IPS-20b (cell line): ENCODE measurements around the gene EML4.

Experiments used
- H3K27ac ChIP-seq: one replicate; pipeline ENCODE4 v1.5.1; 2013; ENCODE audit warnings: low read length
- H3K27me3 ChIP-seq: 2 replicates; pipeline ENCODE4 v1.6.1; 2013; ENCODE audit warnings: mild to moderate bottlenecking, low read length, inconsistent platforms; ENCODE audit not compliant: insufficient read depth
- H3K36me3 ChIP-seq: 2 replicates; pipeline ENCODE4 v1.6.1; 2013; ENCODE audit warnings: low read depth, mild to moderate bottlenecking, inconsistent platforms, low read length, moderate library complexity; ENCODE audit not compliant: insufficient read depth
- H3K4me1 ChIP-seq: 2 replicates; pipeline ENCODE4 v1.6.1; 2013; ENCODE audit warnings: mild to moderate bottlenecking, control low read depth, inconsistent platforms, low read length, moderate library complexity; ENCODE audit not compliant: insufficient read depth
- H3K4me3 ChIP-seq: 2 replicates; pipeline ENCODE4 v1.5.1; 2013; ENCODE audit warnings: mild to moderate bottlenecking, low read length, inconsistent platforms
- H3K9ac ChIP-seq: 2 replicates; pipeline ENCODE4 v1.6.1; 2013; ENCODE audit warnings: low read depth, mild to moderate bottlenecking, inconsistent platforms, low read length, moderate library complexity
- H3K9me3 ChIP-seq: 2 replicates; pipeline ENCODE4 v1.6.1; 2013; ENCODE audit warnings: mild to moderate bottlenecking, low read depth, low read length, inconsistent platforms; ENCODE audit not compliant: insufficient read depth

The EML4 gene

DNA sequence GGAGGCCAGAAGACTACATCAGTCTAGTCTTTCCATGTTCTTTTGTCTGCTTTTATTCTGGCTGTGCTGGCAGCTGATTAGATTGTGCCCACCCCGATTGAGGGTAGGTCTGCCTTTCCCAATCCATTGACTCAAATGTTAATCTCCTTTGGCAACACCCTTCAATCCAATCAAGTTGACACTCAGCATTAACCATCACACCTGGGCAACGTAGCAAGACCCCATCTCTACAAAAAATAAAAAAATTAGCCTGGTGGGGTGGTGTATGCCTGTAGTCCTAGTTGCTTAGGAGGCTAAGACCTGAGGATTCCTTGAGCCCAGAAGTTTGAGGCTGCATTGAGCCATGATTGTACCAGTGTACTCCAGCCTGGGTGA, 33.5 kb downstream of the EML4 start:
- Histone ChIP-seq H3K4me3 (no peak overlapping the region), H3K4me1 (0 out of 2 replicates have a peak, but pooled peaks cover 4% of the 10 kb centered on the region), H3K27ac (no peak overlapping the region), H3K36me3 (no peaks in the 10 kb centered on the region), H3K9me3 (no peaks in the 10 kb centered on the region), H3K9ac (no peak overlapping the region), H3K27me3 (no peaks in the 10 kb centered on the region)

DNA sequence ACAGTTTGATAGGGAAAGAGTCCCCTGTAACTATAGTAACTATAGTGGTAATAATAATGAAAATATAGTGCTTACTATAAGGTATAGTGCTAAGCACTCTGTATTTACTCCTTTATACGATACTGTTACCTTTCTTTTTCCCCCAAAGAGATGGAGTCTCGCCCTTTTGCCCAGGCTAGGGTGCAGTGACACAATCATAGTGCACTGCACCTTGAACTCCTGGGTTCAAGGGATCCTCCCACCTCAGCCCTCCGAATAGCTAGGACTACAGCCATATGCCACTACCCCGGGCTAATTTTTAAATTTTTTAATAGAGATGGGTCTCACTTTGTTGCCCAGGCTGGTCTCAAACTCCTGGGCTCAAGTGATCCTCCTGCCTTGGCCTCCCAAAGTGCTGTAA, 34.6 kb downstream of the EML4 start:
- Histone ChIP-seq H3K9me3 (no peaks in the 10 kb centered on the region), H3K27ac (no peak overlapping the region), H3K4me3 (no peak overlapping the region), H3K27me3 (no peaks in the 10 kb centered on the region), H3K4me1 (0 out of 2 replicates have a peak, but pooled peaks cover 4% of the 10 kb centered on the region), H3K36me3 (no peaks in the 10 kb centered on the region), H3K9ac (no peak overlapping the region)

DNA sequence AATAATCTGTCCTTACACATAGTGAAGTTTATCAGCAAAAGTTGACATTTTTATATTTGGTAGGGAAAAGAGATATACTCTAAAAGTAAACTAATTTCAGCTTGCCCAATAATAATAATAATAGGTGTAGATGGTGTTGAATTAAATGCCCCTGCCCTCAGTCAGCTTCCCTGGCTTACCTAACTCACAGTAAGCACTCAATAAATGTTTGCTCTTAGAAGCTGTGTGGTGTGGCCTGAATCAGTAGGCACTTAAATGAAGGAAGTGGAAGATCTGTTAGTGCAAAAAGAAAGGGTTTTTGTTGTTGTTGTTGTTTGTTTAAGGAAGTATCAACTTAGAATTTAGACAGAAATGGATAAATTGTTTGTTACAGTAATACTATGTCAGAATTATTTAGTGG, 36.2 kb downstream of the EML4 start:
- Histone ChIP-seq H3K27me3 (no peaks in the 10 kb centered on the region), H3K9ac (no peak overlapping the region), H3K4me3 (no peak overlapping the region), H3K4me1 (0 out of 2 replicates have a peak, but pooled peaks cover 4% of the 10 kb centered on the region), H3K27ac (no peak overlapping the region), H3K36me3 (no peaks in the 10 kb centered on the region), H3K9me3 (no peaks in the 10 kb centered on the region)

DNA sequence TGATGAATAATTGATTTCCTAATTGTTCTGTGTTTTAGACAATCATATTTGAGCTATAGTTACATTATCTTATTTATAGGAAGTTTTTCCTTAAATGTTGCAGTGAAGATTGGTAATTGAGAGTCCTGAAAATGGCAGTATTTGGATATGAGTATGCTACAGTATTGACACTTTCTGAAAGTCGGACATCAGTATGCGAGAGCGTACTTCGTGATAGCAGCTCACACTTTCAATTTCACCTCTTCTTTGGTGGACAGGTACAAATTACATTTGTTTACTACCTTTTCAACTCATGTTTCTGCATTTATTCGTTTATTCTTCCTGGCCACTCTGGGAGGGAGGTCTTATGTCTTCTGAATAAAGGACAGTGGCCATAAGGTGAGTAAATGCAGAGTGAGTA, 38.7 kb downstream of the EML4 start:
- Histone ChIP-seq H3K27me3 (no peaks in the 10 kb centered on the region), H3K9me3 (no peaks in the 10 kb centered on the region), H3K9ac (no peak overlapping the region), H3K4me1 (peaks cover 6% of the 10 kb centered on the region; the same call in 1 of the 2 replicates), H3K27ac (no peak overlapping the region), H3K4me3 (no peak overlapping the region), H3K36me3 (no peaks in the 10 kb centered on the region)

DNA sequence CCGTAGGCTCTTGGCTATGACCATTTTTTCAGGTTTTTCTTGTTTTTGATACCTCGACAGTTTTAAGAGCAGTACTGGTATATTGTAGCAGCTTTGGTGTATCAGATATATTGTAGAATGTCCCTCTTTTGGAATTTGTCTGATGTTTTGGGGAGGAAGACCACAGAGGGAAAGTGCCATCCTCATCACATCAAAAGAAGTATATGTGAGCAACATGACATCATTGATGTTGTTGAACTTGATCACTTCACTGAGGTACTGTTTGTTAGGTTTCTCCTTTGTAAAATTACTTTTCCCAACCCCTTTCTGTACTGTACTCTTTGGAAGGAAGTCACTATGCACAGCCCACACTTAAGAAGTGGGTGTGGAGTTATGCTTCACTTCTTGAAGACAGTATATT, 41.0 kb downstream of the EML4 start:
- Histone ChIP-seq H3K9ac (no peak overlapping the region), H3K36me3 (no peaks in the 10 kb centered on the region), H3K4me1 (peaks cover 6% of the 10 kb centered on the region; the same call in 1 of the 2 replicates), H3K27ac (no peak overlapping the region), H3K27me3 (no peaks in the 10 kb centered on the region), H3K9me3 (no peaks in the 10 kb centered on the region), H3K4me3 (no peak overlapping the region)

DNA sequence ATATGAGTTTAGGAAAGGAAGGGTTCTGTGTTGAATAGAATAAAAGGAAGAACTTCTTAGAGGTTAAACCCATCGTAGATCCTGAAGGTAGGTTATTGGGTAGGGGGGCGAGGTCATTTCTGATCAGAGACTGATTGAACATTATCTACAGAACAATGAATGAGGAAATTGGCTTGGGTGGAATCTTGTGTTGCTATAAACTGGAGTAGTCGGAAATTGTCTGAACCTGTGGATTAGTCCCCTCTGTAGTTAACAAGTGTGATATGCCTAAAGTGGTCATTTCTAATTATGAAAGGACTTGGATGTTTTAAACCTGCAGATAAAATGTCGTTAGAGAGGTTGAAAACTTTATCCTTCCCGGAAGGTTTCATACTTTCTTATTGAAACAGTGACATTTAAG, 42.1 kb downstream of the EML4 start:
- Histone ChIP-seq H3K27ac (no peak overlapping the region), H3K4me3 (no peak overlapping the region), H3K9ac (no peak overlapping the region), H3K36me3 (no peaks in the 10 kb centered on the region), H3K9me3 (no peaks in the 10 kb centered on the region), H3K4me1 (peaks cover 6% of the 10 kb centered on the region; the same call in 1 of the 2 replicates), H3K27me3 (no peaks in the 10 kb centered on the region)

DNA sequence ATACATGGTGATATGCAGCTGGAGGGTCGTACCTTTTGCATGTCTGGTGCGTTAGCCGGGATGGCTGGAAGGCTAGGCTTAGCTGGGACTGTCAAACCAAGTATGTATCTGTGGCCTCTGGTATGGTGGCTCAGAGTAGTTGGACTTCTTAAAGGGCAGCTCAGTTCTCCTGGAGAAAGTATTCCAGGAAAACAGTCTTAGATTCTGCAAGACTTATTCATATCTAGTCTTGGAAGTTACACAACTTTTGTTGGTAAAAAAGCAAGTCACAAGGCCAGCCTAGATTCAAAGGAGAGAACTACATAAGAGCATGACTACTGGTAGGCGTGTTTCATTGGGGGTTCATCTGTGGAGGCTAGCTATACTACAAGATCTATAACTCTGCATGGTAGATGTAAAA, 45.5 kb downstream of the EML4 start:
- no peaks in the 10 kb centered on the region for H3K36me3 ChIP-seq

DNA sequence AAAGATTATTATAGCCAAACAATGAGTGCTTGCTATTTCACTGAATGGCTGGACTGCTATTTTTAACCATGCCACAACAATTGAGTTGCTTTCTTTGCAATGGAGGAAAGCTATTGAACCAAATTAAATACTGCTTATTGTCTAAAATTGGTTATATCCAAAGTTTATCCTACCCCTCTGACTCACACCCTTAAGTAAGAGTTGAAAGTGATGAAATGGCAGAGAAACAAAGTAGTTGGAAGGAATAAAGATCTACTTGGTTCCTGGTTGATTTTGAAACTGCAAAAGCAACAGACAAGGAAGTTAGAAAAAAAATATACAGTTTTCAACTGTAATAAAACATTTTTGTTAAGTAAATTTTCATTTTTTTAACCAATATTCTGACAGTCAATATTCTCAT, 47.5 kb downstream of the EML4 start:
- H3K9me3 ChIP-seq = no peaks in the 10 kb centered on the region
- no peaks in the 10 kb centered on the region for H3K27me3 ChIP-seq
- H3K36me3 ChIP-seq = no peaks in the 10 kb centered on the region
- H3K27ac ChIP-seq = no peak overlapping the region
- H3K4me1 ChIP-seq = peaks cover 1% of the 10 kb centered on the region; the same call in 1 of the 2 replicates
- no peak overlapping the region for H3K9ac ChIP-seq
- no peak overlapping the region for H3K4me3 ChIP-seq

More for the DNA sequence above, 45.5 kb downstream of the EML4 start:
- H3K9ac ChIP-seq = no peak overlapping the region
- peaks cover 6% of the 10 kb centered on the region; the same call in 1 of the 2 replicates for H3K4me1 ChIP-seq
- H3K27me3 ChIP-seq = no peaks in the 10 kb centered on the region
- H3K27ac ChIP-seq = no peak overlapping the region
- H3K4me3 ChIP-seq = no peak overlapping the region
- no peaks in the 10 kb centered on the region for H3K9me3 ChIP-seq

DNA sequence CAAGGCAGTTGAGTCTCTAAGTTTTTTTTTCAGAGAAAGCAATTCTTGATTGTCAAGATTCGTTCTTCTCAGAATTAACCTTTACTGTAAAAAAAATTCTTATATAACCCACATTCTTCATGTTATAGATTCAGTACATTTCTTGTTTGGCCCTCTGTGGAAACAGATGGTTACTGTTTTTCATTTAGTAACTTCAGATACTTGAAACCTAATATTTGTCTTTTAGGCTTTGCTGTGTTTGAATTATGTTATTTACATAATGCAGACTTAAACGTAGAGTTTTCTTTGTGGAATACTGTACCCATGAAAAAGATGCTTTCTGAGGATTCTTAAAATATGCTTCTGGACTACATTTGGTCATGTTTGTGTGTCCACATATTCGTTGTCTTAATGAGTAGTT, 48.2 kb downstream of the EML4 start:
- H3K9me3 ChIP-seq = no peaks in the 10 kb centered on the region
- no peak overlapping the region for H3K9ac ChIP-seq
- H3K27ac ChIP-seq = no peak overlapping the region
- no peaks in the 10 kb centered on the region for H3K4me1 ChIP-seq
- no peaks in the 10 kb centered on the region for H3K27me3 ChIP-seq
- H3K4me3 ChIP-seq = no peak overlapping the region
- no peaks in the 10 kb centered on the region for H3K36me3 ChIP-seq

DNA sequence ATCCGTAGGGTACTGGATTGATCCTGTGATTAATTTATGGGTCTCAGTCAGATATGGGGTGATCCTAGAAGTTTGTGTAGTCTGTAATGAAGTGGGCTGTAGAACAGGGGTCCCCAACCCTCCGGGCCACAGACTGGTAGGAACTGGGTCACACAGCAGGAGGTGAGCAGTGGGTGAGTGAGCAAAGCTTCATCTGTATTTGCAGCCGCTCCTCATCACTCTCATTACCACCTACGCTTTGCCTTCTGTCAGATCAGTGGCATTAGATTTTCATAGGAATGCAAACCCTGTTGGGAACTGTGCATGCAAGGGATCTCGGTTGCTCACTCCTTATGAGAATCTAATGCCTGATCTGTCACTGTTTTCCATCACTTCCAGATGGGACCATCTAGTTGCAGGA, 48.8 kb downstream of the EML4 start:
- Histone ChIP-seq H3K9ac (no peak overlapping the region), H3K4me1 (no peaks in the 10 kb centered on the region), H3K4me3 (no peak overlapping the region), H3K27ac (no peak overlapping the region), H3K27me3 (no peaks in the 10 kb centered on the region), H3K36me3 (no peaks in the 10 kb centered on the region), H3K9me3 (no peaks in the 10 kb centered on the region)

DNA sequence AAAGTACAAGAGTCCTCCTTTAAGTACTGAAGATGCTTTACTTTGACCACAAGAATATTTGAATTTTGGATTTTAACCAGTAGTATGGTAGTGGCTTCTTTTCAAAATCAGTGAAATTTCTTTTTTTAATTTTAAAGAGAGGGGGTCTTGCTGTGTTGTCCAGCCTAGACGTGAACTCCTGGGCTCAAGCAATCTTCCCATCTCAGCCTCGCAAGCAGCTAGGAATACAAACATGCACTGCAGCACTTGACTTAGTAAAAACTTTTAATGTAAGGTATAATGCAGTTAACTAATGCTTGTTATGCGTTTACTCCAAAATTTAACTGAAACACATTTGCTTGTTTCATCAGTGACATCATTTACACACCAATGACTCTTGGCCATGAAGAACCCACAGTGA, 49.6 kb downstream of the EML4 start:
- Histone ChIP-seq H3K27ac (no peak overlapping the region), H3K4me3 (no peak overlapping the region), H3K4me1 (no peaks in the 10 kb centered on the region), H3K36me3 (no peaks in the 10 kb centered on the region), H3K9ac (no peak overlapping the region), H3K27me3 (no peaks in the 10 kb centered on the region), H3K9me3 (no peaks in the 10 kb centered on the region)

DNA sequence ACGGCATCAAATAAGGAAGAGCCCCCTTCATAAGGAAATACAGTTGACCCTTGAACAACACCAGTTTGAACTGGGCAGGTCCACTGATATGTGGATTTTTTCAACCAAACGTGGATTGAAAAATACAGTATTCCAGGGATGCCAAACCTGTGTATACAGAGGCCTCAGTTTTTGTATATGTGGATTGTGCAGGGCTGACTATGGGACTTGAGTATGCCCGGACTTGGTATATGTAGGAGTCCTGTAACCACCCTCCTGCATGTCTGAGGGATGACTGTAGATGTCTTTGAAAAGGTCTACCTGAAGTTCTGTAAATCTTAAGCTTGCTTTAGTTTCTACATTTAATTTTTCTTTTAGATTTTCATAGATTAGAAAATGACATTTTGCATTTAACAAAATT, 50.0 kb downstream of the EML4 start:
- no peaks in the 10 kb centered on the region for H3K27me3 ChIP-seq
- H3K4me3 ChIP-seq = no peak overlapping the region
- H3K4me1 ChIP-seq = no peaks in the 10 kb centered on the region
- H3K36me3 ChIP-seq = no peaks in the 10 kb centered on the region
- no peaks in the 10 kb centered on the region for H3K9me3 ChIP-seq
- H3K9ac ChIP-seq = no peak overlapping the region
- H3K27ac ChIP-seq = no peak overlapping the region

DNA sequence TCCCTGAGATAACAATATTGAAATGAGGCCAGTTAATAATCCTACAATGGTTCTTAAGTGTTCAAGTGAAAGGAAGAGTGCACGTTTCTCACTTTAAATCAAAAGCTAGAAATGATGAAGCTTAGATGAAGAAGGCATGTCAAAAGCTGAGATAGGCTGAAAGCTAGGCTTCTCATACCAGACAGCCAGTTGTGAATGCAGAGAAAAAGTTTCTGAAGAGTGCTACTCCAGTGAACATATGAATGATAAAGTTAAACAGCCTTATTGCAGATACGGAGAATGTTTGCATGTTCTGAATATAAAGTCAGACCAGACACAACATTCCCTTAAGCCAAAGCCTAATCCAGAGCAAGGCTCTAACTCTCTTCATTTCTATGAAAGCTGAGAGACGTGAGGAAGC, 51.4 kb downstream of the EML4 start:
- H3K9me3 ChIP-seq = no peaks in the 10 kb centered on the region

More for the DNA sequence above, 51.4 kb downstream of the EML4 start:
- Histone ChIP-seq H3K4me3 (no peak overlapping the region), H3K4me1 (no peaks in the 10 kb centered on the region), H3K9ac (no peak overlapping the region), H3K27me3 (no peaks in the 10 kb centered on the region), H3K27ac (no peak overlapping the region), H3K36me3 (no peaks in the 10 kb centered on the region)
